Naive thymus-derived CD4-positive, alpha-beta T cell (primary cell): Measurements from ENCODE around the gene RNF114. TPM values are rescaled to one million over a fixed set of nuclear protein-coding genes. Genes with fewer than 3 reads are reported as not detected.

Experiments used
- ATAC-seq: fragments of 150-1000 bp; cut with Tn5 transposase; 2 replicates; pipeline ENCODE4 v1.10.0; 2021; ENCODE audit warnings: mild to moderate bottlenecking, moderate library complexity
- CTCF ChIA-PET: fragments of 350-600 bp; sonication (Branson Sonifier 250); formaldehyde crosslinking; loops from one replicate; lab custom pipeline; 2021; ENCODE audit warnings: antibody characterized with exemption; lab: Charles Lee
- POLR2A ChIA-PET: fragments of 350-600 bp; sonication (Branson Sonifier 250); formaldehyde crosslinking; loops from one replicate; lab custom pipeline; 2021; ENCODE audit warnings: antibody characterized with exemption, inconsistent platforms; lab: Charles Lee
- DNase-seq, 9 donors: peaks; one replicate each; pipeline versions ENCODE4 v3.0.0 to v3.0.0-alpha.2; 2020 to 2022; ENCODE audit warnings: mixed read lengths in 1 of 9
- H3K27ac ChIP-seq: one replicate; pipeline ENCODE4 v1.7.0; 2013; ENCODE audit warnings: mild to moderate bottlenecking, low read depth, low read length, moderate library complexity
- H3K27me3 ChIP-seq, 2 donors: one replicate each; pipeline ENCODE4 v1.7.0; 2013; ENCODE audit warnings: low read length in 2 of 2, mild to moderate bottlenecking in 2 of 2, moderate library complexity in 2 of 2; ENCODE audit not compliant: control insufficient read depth in 2 of 2, insufficient read depth in 2 of 2
- H3K36me3 ChIP-seq, 3 experiments: 1 replicate in 2 of 3; 2 replicates in 1 of 3; pipeline ENCODE4 v1.7.0; 2013; ENCODE audit warnings: low read length in 3 of 3, mild to moderate bottlenecking in 3 of 3, moderate library complexity in 1 of 3; ENCODE audit not compliant: insufficient read depth in 3 of 3, control insufficient read depth in 2 of 3
- H3K4me1 ChIP-seq, 2 donors: one replicate each; pipeline ENCODE4 v1.7.0; 2013; ENCODE audit warnings: low read length in 2 of 2, mild to moderate bottlenecking in 2 of 2, moderate library complexity in 1 of 2; ENCODE audit not compliant: control insufficient read depth in 2 of 2, insufficient read depth in 2 of 2
- H3K4me3 ChIP-seq: 2 replicates; pipeline ENCODE4 v1.7.0; 2013; ENCODE audit warnings: mild to moderate bottlenecking, low read length
- H3K9me3 ChIP-seq, 3 experiments: 1 replicate in 2 of 3; 2 replicates in 1 of 3; pipeline ENCODE4 v1.7.0; 2013; ENCODE audit warnings: low read length in 3 of 3; ENCODE audit not compliant: control insufficient read depth in 2 of 3
- H3K27ac Mint-ChIP-seq, 9 donors: one replicate each; pipeline ENCODE4 v1.8.0; 2020 to 2022; ENCODE audit warnings: mixed read lengths in 9 of 9, mild to moderate bottlenecking in 8 of 9, moderate library complexity in 5 of 9, inconsistent platforms in 2 of 9
- H3K27me3 Mint-ChIP-seq, 5 donors: one replicate each; pipeline ENCODE4 v1.8.0; 2021 to 2022; ENCODE audit warnings: mixed read lengths in 5 of 5, mild to moderate bottlenecking in 1 of 5
- H3K36me3 Mint-ChIP-seq, 5 donors: one replicate each; pipeline ENCODE4 v1.8.0; 2020 to 2022; ENCODE audit warnings: mixed read lengths in 5 of 5, mild to moderate bottlenecking in 3 of 5, inconsistent platforms in 1 of 5
- H3K4me1 Mint-ChIP-seq, 7 donors: one replicate each; pipeline ENCODE4 v1.8.0; 2020 to 2022; ENCODE audit warnings: mixed read lengths in 7 of 7, mild to moderate bottlenecking in 3 of 7, inconsistent platforms in 1 of 7
- H3K4me3 Mint-ChIP-seq, 10 donors: one replicate each; pipeline ENCODE4 v1.8.0; 2020 to 2022; ENCODE audit warnings: mild to moderate bottlenecking in 10 of 10, mixed read lengths in 10 of 10, moderate library complexity in 6 of 10, inconsistent platforms in 2 of 10
- H3K9me3 Mint-ChIP-seq, 11 donors: one replicate each; pipeline ENCODE4 v1.8.0; 2020 to 2022; ENCODE audit warnings: mixed read lengths in 11 of 11, mild to moderate bottlenecking in 4 of 11, inconsistent platforms in 1 of 11, moderate library complexity in 1 of 11
- intact Hi-C, 2 donors: fragments of 100-400 bp; cut with micrococcal nuclease; formaldehyde crosslinking; loops; one replicate each; pipeline ENCODE4 v1.15.1; 2023
- polyA plus RNA-seq, 2 donors: library from polyadenylated mRNA; unstranded; fragments of 300-500 nt; fragmentation: Illumina TruSeq; gene quantifications; one replicate each; pipeline ENCODE4 v1.2.3, GENCODE V29; 2021
- total RNA-seq, 6 experiments: library from RNA in 5 of 6; stranded (reverse) in 5 of 6; gene quantifications; 1 replicate in 5 of 6; 2 replicates in 1 of 6; pipeline ENCODE4 v1.2.3 and lab custom pipeline; 2021 to 2026

Gene RNF114
- total and polyA plus RNA-seq, 7 experiments from 2014 or later, result 67.1 to 143 (median 106) TPM

- peak overlapping the region; percentile 36 to 98 (median 67) for H3K27ac Mint-ChIP-seq
- ChIA-PET CTCF (interaction anchor here (0.5 kb wide), 1 partner anchor 229 kb away, joined by 3 read pairs; no protein-coding TSS in a partner anchor), POLR2A (no interaction called here)
- H3K36me3 Mint-ChIP-seq, result peaks cover 5 to 19% (median 7%) of the 10 kb centered on the region in 5 donors
- Histone ChIP-seq H3K27me3 (no peaks in the 10 kb centered on the region), H3K36me3 (peaks cover 4 to 31% (median 11%) of the 10 kb centered on the region in 3 experiments), H3K4me3 (peak overlapping the region; percentile 90), H3K9me3 (no peaks in the 10 kb centered on the region), H3K27ac (peak overlapping the region; percentile 95), H3K4me1 (peaks cover 22 to 27% of the 10 kb centered on the region in 2 donors)
- ATAC-seq (no peak), DNase-seq (no peak)
- H3K4me1 Mint-ChIP-seq, result peaks cover 37 to 73% (median 62%) of the 10 kb centered on the region in 7 donors
- peak overlapping the region; percentile 61 to 100 (median 97) for H3K4me3 Mint-ChIP-seq
- H3K27me3 Mint-ChIP-seq, result no peaks in the 10 kb centered on the region
- peaks cover 0 to 2% (median 0%) of the 10 kb centered on the region in 11 donors for H3K9me3 Mint-ChIP-seq
- intact Hi-C loops, result loop anchor here in 1 of 2 donors (5.0 to 10.0 kb wide), 3 partner anchors 226 to 1014 kb away; partner anchors contain the start of genes ARFGEF2, B4GALT5 and PARD6B
Observed at GRCh38 chr20:49938173-49939163, 2.3 kb downstream of the RNF114 start.

- ATAC-seq (no peak), DNase-seq (no peak)
- peaks cover 36 to 66% (median 58%) of the 10 kb centered on the region in 7 donors for H3K4me1 Mint-ChIP-seq
- intact Hi-C loops, result no loop called here
- peaks cover 4 to 52% (median 12%) of the 10 kb centered on the region in 3 experiments for H3K36me3 ChIP-seq
- ChIA-PET POLR2A (no interaction called here), CTCF (no interaction called here)
- peaks cover 7 to 32% (median 13%) of the 10 kb centered on the region in 5 donors for H3K36me3 Mint-ChIP-seq
- H3K9me3 ChIP-seq, result no peaks in the 10 kb centered on the region
- no peak overlapping the region for H3K27ac ChIP-seq
- H3K9me3 Mint-ChIP-seq, result no peaks in the 10 kb centered on the region
- H3K27me3 Mint-ChIP-seq, result no peaks in the 10 kb centered on the region
- H3K4me3 Mint-ChIP-seq, result peak overlapping the region in 3 of 10 donors; percentile 17 to 61 (median 32)
- H3K27ac Mint-ChIP-seq, result peak overlapping the region in 3 of 9 donors; percentile 56 to 89 (median 56)
- peaks cover 19 to 23% of the 10 kb centered on the region in 2 donors for H3K4me1 ChIP-seq
- H3K4me3 ChIP-seq, result no peak overlapping the region
- no peaks in the 10 kb centered on the region for H3K27me3 ChIP-seq
Observed at GRCh38 chr20:49941456-49941855, 5.3 kb downstream of the RNF114 start.

GRCh38 chr20:49942303-49942702 lies 6.1 kb downstream of the RNF114 start:
- peaks cover 31 to 61% (median 53%) of the 10 kb centered on the region in 7 donors for H3K4me1 Mint-ChIP-seq
- Histone ChIP-seq H3K9me3 (no peaks in the 10 kb centered on the region), H3K4me3 (no peak overlapping the region), H3K4me1 (peaks cover 17 to 22% of the 10 kb centered on the region in 2 donors), H3K27me3 (no peaks in the 10 kb centered on the region), H3K27ac (no peak overlapping the region), H3K36me3 (peaks cover 4 to 54% (median 12%) of the 10 kb centered on the region in 3 experiments)
- intact Hi-C loops, result no loop called here
- H3K36me3 Mint-ChIP-seq, result peaks cover 10 to 39% (median 19%) of the 10 kb centered on the region in 5 donors
- no peaks in the 10 kb centered on the region for H3K9me3 Mint-ChIP-seq
- H3K27ac Mint-ChIP-seq, result peak overlapping the region in 1 of 9 donors; percentile 31
- no peak overlapping the region for H3K4me3 Mint-ChIP-seq
- ChIA-PET CTCF (no interaction called here), POLR2A (no interaction called here)
- no peak for DNase-seq
- ATAC-seq, result no peak
- no peaks in the 10 kb centered on the region for H3K27me3 Mint-ChIP-seq

GRCh38 chr20:49942942-49943341 lies 6.7 kb downstream of the RNF114 start:
- ATAC-seq, result no peak
- H3K4me3 Mint-ChIP-seq, result no peak overlapping the region
- Histone ChIP-seq H3K27ac (no peak overlapping the region), H3K4me1 (peaks cover 10 to 15% of the 10 kb centered on the region in 2 donors), H3K36me3 (peaks cover 5 to 58% (median 12%) of the 10 kb centered on the region in 3 experiments), H3K27me3 (no peaks in the 10 kb centered on the region), H3K9me3 (no peaks in the 10 kb centered on the region), H3K4me3 (no peak overlapping the region)
- peaks cover 27 to 58% (median 47%) of the 10 kb centered on the region in 7 donors for H3K4me1 Mint-ChIP-seq
- POLR2A ChIA-PET, result no interaction called here
- no peak for DNase-seq
- peaks cover 14 to 43% (median 22%) of the 10 kb centered on the region in 5 donors for H3K36me3 Mint-ChIP-seq
- H3K27ac Mint-ChIP-seq, result no peak overlapping the region
- no peaks in the 10 kb centered on the region for H3K27me3 Mint-ChIP-seq
- H3K9me3 Mint-ChIP-seq, result no peaks in the 10 kb centered on the region
- intact Hi-C loops, result no loop called here
- CTCF ChIA-PET, result no interaction called here

GRCh38 chr20:49945306-49945700 lies 9.1 kb downstream of the RNF114 start:
- H3K27ac ChIP-seq, result no peak overlapping the region
- intact Hi-C loops, result no loop called here
- ATAC-seq (no peak), DNase-seq (no peak)
- H3K4me3 ChIP-seq, result no peak overlapping the region
- ChIA-PET CTCF (no interaction called here), POLR2A (no interaction called here)
- H3K27me3 Mint-ChIP-seq, result no peaks in the 10 kb centered on the region
- peak overlapping the region in 1 of 9 donors; percentile 28 for H3K27ac Mint-ChIP-seq
- H3K9me3 ChIP-seq, result no peaks in the 10 kb centered on the region
- no peaks in the 10 kb centered on the region for H3K27me3 ChIP-seq
- H3K36me3 ChIP-seq, result peaks cover 14 to 74% (median 25%) of the 10 kb centered on the region in 3 experiments
- peaks cover 20 to 52% (median 33%) of the 10 kb centered on the region in 5 donors for H3K36me3 Mint-ChIP-seq
- H3K4me3 Mint-ChIP-seq, result no peak overlapping the region
- peaks cover 0 to 2% of the 10 kb centered on the region in 2 donors for H3K4me1 ChIP-seq
- no peaks in the 10 kb centered on the region for H3K9me3 Mint-ChIP-seq
- peaks cover 13 to 36% (median 26%) of the 10 kb centered on the region in 7 donors for H3K4me1 Mint-ChIP-seq

GRCh38 chr20:49945701-49946477 lies 9.7 kb downstream of the RNF114 start:
- no peak overlapping the region for H3K4me3 ChIP-seq
- H3K9me3 ChIP-seq, result no peaks in the 10 kb centered on the region
- CTCF ChIA-PET, result interaction anchor here (0.5 kb wide), 1 partner anchor 684 kb away, joined by 7 read pairs; no protein-coding TSS in a partner anchor
- intact Hi-C loops, result no loop called here
- peaks cover 13 to 34% (median 24%) of the 10 kb centered on the region in 7 donors for H3K4me1 Mint-ChIP-seq
- H3K27me3 ChIP-seq, result no peaks in the 10 kb centered on the region
- H3K4me3 Mint-ChIP-seq, result no peak overlapping the region
- H3K27ac Mint-ChIP-seq, result no peak overlapping the region
- H3K36me3 ChIP-seq, result peaks cover 14 to 79% (median 28%) of the 10 kb centered on the region in 3 experiments
- H3K9me3 Mint-ChIP-seq, result no peaks in the 10 kb centered on the region
- H3K4me1 ChIP-seq, result peaks cover 0 to 2% of the 10 kb centered on the region in 2 donors
- ATAC-seq (no peak), DNase-seq (no peak)
- H3K27ac ChIP-seq, result no peak overlapping the region
- H3K27me3 Mint-ChIP-seq, result no peaks in the 10 kb centered on the region
- H3K36me3 Mint-ChIP-seq, result peaks cover 20 to 55% (median 33%) of the 10 kb centered on the region in 5 donors
- POLR2A ChIA-PET, result interaction anchor here (1.4 kb wide), 1 partner anchor 9 kb away, joined by 4 read pairs; the partner anchor contains the start of gene RNF114
